Measurements from ENCODE around the gene STX7. TPM values are rescaled to one million over a fixed set of nuclear protein-coding genes. Genes with fewer than 3 reads are reported as not detected.

STX7 gene
- total and polyA plus RNA-seq, 2 donors (not counting 3 experiments of a cell fraction or from before 2014, with no cell fraction given) = 13.4 to 45.5 TPM

DNA sequence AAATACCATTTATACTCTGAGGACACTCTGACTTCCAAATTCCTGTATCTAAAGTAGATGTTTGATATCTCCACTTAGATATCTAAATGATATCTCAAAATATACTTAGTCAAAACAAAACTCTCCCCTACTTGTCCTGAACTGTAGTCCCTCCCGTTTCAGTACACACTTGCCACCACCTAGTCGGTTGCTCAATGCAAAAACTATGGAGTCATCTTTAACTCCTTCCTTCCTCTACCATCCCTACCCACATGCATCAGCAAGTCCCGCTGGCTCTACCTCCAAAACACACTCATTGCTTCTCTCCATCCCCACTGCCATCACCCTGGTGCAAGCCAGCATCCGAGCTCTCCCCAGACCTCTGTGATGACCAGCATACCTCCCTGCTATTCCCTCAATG is 13.2 kb downstream of the STX7 start:
- Histone ChIP-seq H3K36me3 (ENCODE audit: control insufficient read depth in 2 of 2, extremely low read depth in 1 of 2, insufficient read depth in 2 of 2, low read length in 2 of 2) (peaks cover 7 to 10% of the 10 kb centered on the region in 2 experiments), H3K4me3 (replicated peaks in 1 of 3; ENCODE audit: insufficient read depth in 1 of 3, low read depth in 1 of 3, low read length in 3 of 3) (no peak overlapping the region), H3K27ac (ENCODE audit: insufficient read depth, low read depth, low read length) (no peak overlapping the region), H3K79me2 (ENCODE audit: control insufficient read depth, insufficient read depth, low read length) (peaks cover 53% of the 10 kb centered on the region), H3K9me1 (replicated peaks; ENCODE audit: control insufficient read depth, extremely low read depth, insufficient read depth, low read length) (no peaks in the 10 kb centered on the region), H3K27me3 (ENCODE audit: control insufficient read depth in 2 of 2, insufficient read depth in 2 of 2, low read length in 2 of 2) (no peaks in the 10 kb centered on the region), H4K20me1 (replicated peaks; ENCODE audit: control insufficient read depth, extremely low read depth, insufficient read depth, low read length) (no peaks in the 10 kb centered on the region), H3K9ac (replicated peaks; ENCODE audit: extremely low read depth, insufficient read depth, low read length) (no peak overlapping the region), H3K4me2 (ENCODE audit: insufficient read depth, low read length) (no peak overlapping the region), H2AFZ (ENCODE audit: low read depth, low read length) (no peak overlapping the region), H3K4me1 (ENCODE audit: control insufficient read depth, extremely low read depth, insufficient read depth, low read length) (peaks cover 11% of the 10 kb centered on the region), H3K9me3 (replicated peaks; ENCODE audit: control insufficient read depth, insufficient read depth, low read length) (no peaks in the 10 kb centered on the region)
- intact Hi-C loops (cut with micrococcal nuclease) (no loop called here), dilution Hi-C loops (cut with MboI; ENCODE audit: extremely low pct_ligation_motif_present, low sequenced_read_pairs) (no loop called here)
- no peak for FAIRE-seq
- ChIA-PET CTCF (no interaction called here), POLR2A (no interaction called here)
- DNase-seq (ENCODE audit: low read depth, low spot score) = no peak
- no TSS peak for BruUV-seq (replicated peaks)
- TF ChIP-seq POLR2A (IDR thresholded peaks at IDR 0.05; ENCODE audit: low read depth, low read length) (no peak), JUN (IDR thresholded peaks at IDR 0.05; ENCODE audit: borderline replicate concordance, insufficient read depth, insufficient read length, low read depth) (no peak), EZH2 (IDR thresholded peaks at IDR 0.05; ENCODE audit: borderline replicate concordance, low read depth, low read length, severe bottlenecking) (no peak), MYC (IDR thresholded peaks at IDR 0.05; ENCODE audit: low read depth, low read length) (no peak), FOS (IDR thresholded peaks at IDR 0.05; ENCODE audit: borderline replicate concordance, insufficient read depth, low read length) (no peak), POLR2AphosphoS5 (IDR thresholded peaks at IDR 0.05; ENCODE audit: insufficient read depth, low read depth, low read length) (no peak), GATA2 (IDR thresholded peaks at IDR 0.05; ENCODE audit: insufficient read depth, insufficient read length, low read depth, low read length) (no peak)
- TF ChIP-seq, protein P1, sequence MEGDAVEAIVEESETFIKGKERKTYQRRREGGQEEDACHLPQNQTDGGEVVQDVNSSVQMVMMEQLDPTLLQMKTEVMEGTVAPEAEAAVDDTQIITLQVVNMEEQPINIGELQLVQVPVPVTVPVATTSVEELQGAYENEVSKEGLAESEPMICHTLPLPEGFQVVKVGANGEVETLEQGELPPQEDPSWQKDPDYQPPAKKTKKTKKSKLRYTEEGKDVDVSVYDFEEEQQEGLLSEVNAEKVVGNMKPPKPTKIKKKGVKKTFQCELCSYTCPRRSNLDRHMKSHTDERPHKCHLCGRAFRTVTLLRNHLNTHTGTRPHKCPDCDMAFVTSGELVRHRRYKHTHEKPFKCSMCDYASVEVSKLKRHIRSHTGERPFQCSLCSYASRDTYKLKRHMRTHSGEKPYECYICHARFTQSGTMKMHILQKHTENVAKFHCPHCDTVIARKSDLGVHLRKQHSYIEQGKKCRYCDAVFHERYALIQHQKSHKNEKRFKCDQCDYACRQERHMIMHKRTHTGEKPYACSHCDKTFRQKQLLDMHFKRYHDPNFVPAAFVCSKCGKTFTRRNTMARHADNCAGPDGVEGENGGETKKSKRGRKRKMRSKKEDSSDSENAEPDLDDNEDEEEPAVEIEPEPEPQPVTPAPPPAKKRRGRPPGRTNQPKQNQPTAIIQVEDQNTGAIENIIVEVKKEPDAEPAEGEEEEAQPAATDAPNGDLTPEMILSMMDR (IDR thresholded peaks at IDR 0.05; ENCODE audit: extremely low read depth in 1 of 2, insufficient read depth in 1 of 2, low read depth in 1 of 2, low read length in 2 of 2) = no peak
- TF ChIP-seq, protein P2, sequence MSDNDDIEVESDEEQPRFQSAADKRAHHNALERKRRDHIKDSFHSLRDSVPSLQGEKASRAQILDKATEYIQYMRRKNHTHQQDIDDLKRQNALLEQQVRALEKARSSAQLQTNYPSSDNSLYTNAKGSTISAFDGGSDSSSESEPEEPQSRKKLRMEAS (IDR thresholded peaks at IDR 0.05; ENCODE audit: insufficient read depth, insufficient read length) = no peak

All from endothelial cell of umbilical vein (primary cell).